Neural progenitor cell (in vitro differentiated cells): ENCODE measurements around the gene NKD2. TPM values are rescaled to one million over a fixed set of nuclear protein-coding genes. Genes with fewer than 3 reads are reported as not detected.

Experiments
- DNase-seq: peaks from one replicate; pipeline ENCODE4 v3.0.0-alpha.2; 2016; ENCODE audit warnings: low spot score
- H2AFZ ChIP-seq: fragments of 200-600 bp; sonication (generic); replicated peaks from 2 replicates; pipeline ENCODE4 v1.6.1; 2016; ENCODE audit warnings: antibody characterized with exemption
- H3F3A ChIP-seq: fragments of 200-600 bp; sonication (generic); 2 replicates; pipeline ENCODE4 v1.6.1; 2016; ENCODE audit warnings: antibody characterized with exemption, low read depth
- H3K27ac ChIP-seq: fragments of 200-600 bp; sonication (generic); 2 replicates; pipeline ENCODE4 v1.5.1; 2016; ENCODE audit warnings: mild to moderate bottlenecking
- H3K27me3 ChIP-seq: fragments of 200-600 bp; sonication (generic); 2 replicates; pipeline ENCODE4 v1.6.1; 2016; ENCODE audit warnings: mild to moderate bottlenecking, moderate library complexity
- H3K36me3 ChIP-seq: fragments of 200-600 bp; sonication (generic); 2 replicates; pipeline ENCODE4 v1.5.1; 2016
- H3K4me1 ChIP-seq: fragments of 200-600 bp; sonication (generic); 2 replicates; pipeline ENCODE4 v1.6.1; 2016; ENCODE audit warnings: mixed run types
- H3K4me2 ChIP-seq: fragments of 200-600 bp; sonication (generic); 2 replicates; pipeline ENCODE4 v1.6.1; 2016
- H3K4me3 ChIP-seq: fragments of 200-600 bp; sonication (generic); 2 replicates; pipeline ENCODE4 v1.5.1; 2016
- H3K79me2 ChIP-seq: fragments of 200-600 bp; sonication (generic); 2 replicates; pipeline ENCODE4 v1.6.1; 2016; ENCODE audit warnings: low read depth
- H3K9ac ChIP-seq: fragments of 200-600 bp; sonication (generic); 2 replicates; pipeline ENCODE4 v1.6.1; 2016
- H3K9me3 ChIP-seq: fragments of 200-600 bp; sonication (generic); 2 replicates; pipeline ENCODE4 v1.5.1; 2016; ENCODE audit warnings: low read depth
- H4K20me1 ChIP-seq: fragments of 200-600 bp; sonication (generic); 2 replicates; pipeline ENCODE4 v1.6.1; 2016; ENCODE audit warnings: low read depth
- H3K27ac Mint-ChIP-seq: 3 replicates; pipeline ENCODE4 v1.8.0; 2021; ENCODE audit warnings: mixed read lengths
- H3K27me3 Mint-ChIP-seq: 2 replicates; pipeline ENCODE4 v1.8.0; 2022; ENCODE audit warnings: low read depth, mild to moderate bottlenecking, inconsistent platforms, moderate library complexity, mixed read lengths; ENCODE audit not compliant: insufficient read depth
- H3K36me3 Mint-ChIP-seq: 3 replicates; pipeline ENCODE4 v1.8.0; 2021; ENCODE audit warnings: mixed read lengths
- H3K4me1 Mint-ChIP-seq: 3 replicates; pipeline ENCODE4 v1.8.0; 2021; ENCODE audit warnings: mixed read lengths
- H3K4me3 Mint-ChIP-seq: 3 replicates; pipeline ENCODE4 v1.8.0; 2021; ENCODE audit warnings: mild to moderate bottlenecking, moderate library complexity, mixed read lengths
- H3K9me3 Mint-ChIP-seq: 3 replicates; pipeline ENCODE4 v1.8.0; 2020; ENCODE audit warnings: mixed read lengths
- CTCF ChIP-seq: fragments of 200-600 bp; sonication (generic); IDR thresholded peaks from 2 replicates; pipeline ENCODE4 v1.5.1; 2017; ENCODE audit warnings: antibody characterized with exemption, mild to moderate bottlenecking
- EZH2 ChIP-seq: fragments of 200-600 bp; sonication (generic); IDR thresholded peaks from 2 replicates; pipeline ENCODE4 v1.6.1; 2017; ENCODE audit warnings: antibody characterized with exemption, mild to moderate bottlenecking, moderate library complexity
- EZH2phosphoT487 ChIP-seq: fragments of 200-600 bp; sonication (generic); IDR thresholded peaks from 2 replicates; pipeline ENCODE4 v1.6.1; 2017; ENCODE audit warnings: antibody characterized with exemption
- total RNA-seq: library from RNA; depleted of rRNA; stranded (reverse); fragments of >200 nt; gene quantifications from 2 replicates; pipeline ENCODE4 v1.2.3, GENCODE V29; 2015; ENCODE audit warnings: low replicate concordance

NKD2 gene
- total RNA-seq, 1 donor from 2014 or later = 1.3 TPM

GRCh38 chr5:1074816-1075554 is 66.4 kb downstream of the NKD2 start:
- peaks cover 2% of the 10 kb centered on the region for H3K36me3 Mint-ChIP-seq

GRCh38 chr5:1075555-1075881 is 66.9 kb downstream of the NKD2 start:
- H3K27me3 ChIP-seq = no peaks in the 10 kb centered on the region
- no peaks in the 10 kb centered on the region for H4K20me1 ChIP-seq
- H3K27ac ChIP-seq = no peak overlapping the region
- H3K79me2 ChIP-seq = no peaks in the 10 kb centered on the region
- Mint-ChIP-seq H3K36me3 (peaks cover 2% of the 10 kb centered on the region), H3K9me3 (no peaks in the 10 kb centered on the region), H3K27me3 (no peaks in the 10 kb centered on the region), H3K4me3 (no peak overlapping the region), H3K27ac (no peak overlapping the region), H3K4me1 (no peaks in the 10 kb centered on the region)
- no peaks in the 10 kb centered on the region for H3K9me3 ChIP-seq
- no peaks in the 10 kb centered on the region for H3F3A ChIP-seq
- no peak overlapping the region for H3K9ac ChIP-seq
- no peaks in the 10 kb centered on the region for H3K36me3 ChIP-seq
- TF ChIP-seq CTCF (no peak), EZH2phosphoT487 (no peak)
- no peak overlapping the region for H3K4me2 ChIP-seq
- no peaks in the 10 kb centered on the region for H3K4me1 ChIP-seq
- H2AFZ ChIP-seq = no peak overlapping the region
- no peak overlapping the region for H3K4me3 ChIP-seq
- no peak for DNase-seq

More at GRCh38 chr5:1074816-1075554, 66.4 kb downstream of the NKD2 start:
- Histone ChIP-seq H3K4me3 (no peak overlapping the region), H3K4me2 (no peak overlapping the region), H3K27ac (no peak overlapping the region), H4K20me1 (no peaks in the 10 kb centered on the region), H3K9me3 (no peaks in the 10 kb centered on the region), H3K36me3 (no peaks in the 10 kb centered on the region), H3K79me2 (no peaks in the 10 kb centered on the region), H3F3A (no peaks in the 10 kb centered on the region), H3K9ac (no peak overlapping the region), H3K4me1 (no peaks in the 10 kb centered on the region), H3K27me3 (no peaks in the 10 kb centered on the region), H2AFZ (no peak overlapping the region)
- H3K27ac Mint-ChIP-seq = no peak overlapping the region
- no peaks in the 10 kb centered on the region for H3K4me1 Mint-ChIP-seq
- DNase-seq = no peak
- no peak for TF ChIP-seq CTCF
- TF ChIP-seq EZH2 = no peak
- no peak for TF ChIP-seq EZH2phosphoT487
- H3K27me3 Mint-ChIP-seq = no peaks in the 10 kb centered on the region
- no peaks in the 10 kb centered on the region for H3K9me3 Mint-ChIP-seq
- H3K4me3 Mint-ChIP-seq = no peak overlapping the region

- no peaks in the 10 kb centered on the region for H4K20me1 ChIP-seq
- no peak for DNase-seq
- no peak overlapping the region for H3K4me2 ChIP-seq
- no peaks in the 10 kb centered on the region for H3K4me1 ChIP-seq
- no peak overlapping the region for H3K27ac ChIP-seq
- Mint-ChIP-seq H3K36me3 (peaks cover 5% of the 10 kb centered on the region), H3K27ac (no peak overlapping the region), H3K4me1 (no peaks in the 10 kb centered on the region), H3K9me3 (no peaks in the 10 kb centered on the region), H3K4me3 (no peak overlapping the region), H3K27me3 (no peaks in the 10 kb centered on the region)
- no peaks in the 10 kb centered on the region for H3K36me3 ChIP-seq
- H3F3A ChIP-seq = no peaks in the 10 kb centered on the region
- H2AFZ ChIP-seq = no peak overlapping the region
- H3K79me2 ChIP-seq = no peaks in the 10 kb centered on the region
- H3K27me3 ChIP-seq = no peaks in the 10 kb centered on the region
- no peak overlapping the region for H3K9ac ChIP-seq
- no peaks in the 10 kb centered on the region for H3K9me3 ChIP-seq
- no peak overlapping the region for H3K4me3 ChIP-seq
- no peak for TF ChIP-seq EZH2phosphoT487
- TF ChIP-seq CTCF = no peak
- no peak for TF ChIP-seq EZH2
Measured at GRCh38 chr5:1075931-1076330, 67.3 kb downstream of the NKD2 start.
